Type B pancreatic cell (in vitro differentiated cells): ENCODE results near the gene OR2C3. TPM values are rescaled to one million over a fixed set of nuclear protein-coding genes. Genes with fewer than 3 reads are reported as not detected.
"Not testable (repeated sequence)": the region's sequence is repeated elsewhere in the genome, so short reads cannot be mapped to it uniquely, and the experiment has no call there.

Experiments
- DNase-seq: peaks from one replicate; pipeline ENCODE4 v3.0.0; 2021; ENCODE audit warnings: mixed read lengths; ENCODE audit not compliant: unreplicated experiment; ENCODE audit errors: extremely low spot score
- H3K27ac Mint-ChIP-seq: 2 replicates; pipeline ENCODE4 v1.8.0; 2021; ENCODE audit warnings: mild to moderate bottlenecking, mixed read lengths
- H3K27me3 Mint-ChIP-seq: 2 replicates; pipeline ENCODE4 v1.8.0; 2021; ENCODE audit warnings: mixed read lengths
- H3K36me3 Mint-ChIP-seq: 2 replicates; pipeline ENCODE4 v1.8.0; 2021; ENCODE audit warnings: mixed read lengths
- H3K4me1 Mint-ChIP-seq: one replicate; pipeline ENCODE4 v1.8.0; 2021; ENCODE audit warnings: mixed read lengths; ENCODE audit not compliant: unreplicated experiment
- H3K4me3 Mint-ChIP-seq: 2 replicates; pipeline ENCODE4 v1.8.0; 2021; ENCODE audit warnings: mild to moderate bottlenecking, mixed read lengths
- H3K9me3 Mint-ChIP-seq: 2 replicates; pipeline ENCODE4 v1.8.0; 2021; ENCODE audit warnings: mixed read lengths
- CTCF ChIP-seq: fragments of 200-600 bp; sonication (generic); conservative IDR thresholded peaks from 2 replicates; pipeline ENCODE4 v1.5.0; 2021; ENCODE audit warnings: antibody characterized with exemption, mild to moderate bottlenecking
- total RNA-seq: library from RNA; stranded (reverse); gene quantifications from 2 replicates; pipeline ENCODE4 v1.2.1, GENCODE V29; 2021; ENCODE audit warnings: low replicate concordance

The OR2C3 gene
- total RNA-seq, 1 donor from 2014 or later, result not detected

- no peak for DNase-seq
- Mint-ChIP-seq H3K4me1 (no peaks in the 10 kb centered on the region), H3K36me3 (no peaks in the 10 kb centered on the region), H3K4me3 (no peak overlapping the region), H3K9me3 (no peaks in the 10 kb centered on the region), H3K27ac (no peak overlapping the region), H3K27me3 (peaks cover 3% of the 10 kb centered on the region)
- TF ChIP-seq CTCF, result no peak
Observed at GRCh38 chr1:247531937-247532336, 4.3 kb downstream of the OR2C3 start.

- peaks cover 3% of the 10 kb centered on the region for H3K27me3 Mint-ChIP-seq
Observed at GRCh38 chr1:247530785-247531184, 5.5 kb downstream of the OR2C3 start.

GRCh38 chr1:247529771-247530355 is 6.4 kb downstream of the OR2C3 start:
- DNase-seq, result no peak
- H3K4me1 Mint-ChIP-seq, result no peaks in the 10 kb centered on the region
- H3K36me3 Mint-ChIP-seq, result no peaks in the 10 kb centered on the region
- no peaks in the 10 kb centered on the region for H3K9me3 Mint-ChIP-seq
- H3K4me3 Mint-ChIP-seq, result no peak overlapping the region
- TF ChIP-seq CTCF, result no peak
- no peak overlapping the region for H3K27ac Mint-ChIP-seq
- H3K27me3 Mint-ChIP-seq, result peaks cover 3% of the 10 kb centered on the region

More at GRCh38 chr1:247530785-247531184, 5.5 kb downstream of the OR2C3 start:
- no peak for DNase-seq
- no peaks in the 10 kb centered on the region for H3K9me3 Mint-ChIP-seq
- no peaks in the 10 kb centered on the region for H3K4me1 Mint-ChIP-seq
- no peak overlapping the region for H3K27ac Mint-ChIP-seq
- no peaks in the 10 kb centered on the region for H3K36me3 Mint-ChIP-seq
- no peak for TF ChIP-seq CTCF
- H3K4me3 Mint-ChIP-seq, result no peak overlapping the region

GRCh38 chr1:247528812-247529474 is 7.3 kb downstream of the OR2C3 start:
- no peaks in the 10 kb centered on the region for H3K9me3 Mint-ChIP-seq
- no peaks in the 10 kb centered on the region for H3K4me1 Mint-ChIP-seq
- no peaks in the 10 kb centered on the region for H3K36me3 Mint-ChIP-seq
- H3K27ac Mint-ChIP-seq, result no peak overlapping the region
- no peak for DNase-seq
- no peak overlapping the region for H3K4me3 Mint-ChIP-seq
- no peak for TF ChIP-seq CTCF
- peaks cover 3% of the 10 kb centered on the region for H3K27me3 Mint-ChIP-seq

- not testable (repeated sequence) for H3K4me3 Mint-ChIP-seq, H3K4me1 Mint-ChIP-seq, H3K27ac Mint-ChIP-seq, H3K9me3 Mint-ChIP-seq, DNase-seq, H3K36me3 Mint-ChIP-seq, H3K27me3 Mint-ChIP-seq
Observed at GRCh38 chr1:247521886-247522285, 14.4 kb downstream of the OR2C3 start.

- H3K9me3 Mint-ChIP-seq, result peaks cover 5% of the 10 kb centered on the region
- no peak overlapping the region for H3K4me3 Mint-ChIP-seq
- H3K27me3 Mint-ChIP-seq, result no peaks in the 10 kb centered on the region
- H3K36me3 Mint-ChIP-seq, result no peaks in the 10 kb centered on the region
- no peak for TF ChIP-seq CTCF
- no peaks in the 10 kb centered on the region for H3K4me1 Mint-ChIP-seq
- no peak for DNase-seq
- no peak overlapping the region for H3K27ac Mint-ChIP-seq
Observed at GRCh38 chr1:247518613-247518891, 17.7 kb downstream of the OR2C3 start.
